GM18520 (cell line): ENCODE measurements around the gene SORL1.
A peak's percentile ranks its signal among the peaks of the same experiment; 100 is the strongest.
"Not testable (repeated sequence)": the region's sequence is repeated elsewhere in the genome, so short reads cannot be mapped to it uniquely, and the experiment has no call there.

Experiments
- ATAC-seq: cut with Tn5 transposase; IDR thresholded peaks from one replicate; pipeline ENCODE4 v1.9.1; 2021; ENCODE audit not compliant: unreplicated experiment

The SORL1 gene

GRCh38 chr11:121451986-121452608 is at the start of gene SORL1:
Gene SORL1 (plus strand): TSS chr11:121452314. CDS start chr11:121452332, 18 bp downstream.
- ATAC-seq = peak; percentile 33

DNA sequence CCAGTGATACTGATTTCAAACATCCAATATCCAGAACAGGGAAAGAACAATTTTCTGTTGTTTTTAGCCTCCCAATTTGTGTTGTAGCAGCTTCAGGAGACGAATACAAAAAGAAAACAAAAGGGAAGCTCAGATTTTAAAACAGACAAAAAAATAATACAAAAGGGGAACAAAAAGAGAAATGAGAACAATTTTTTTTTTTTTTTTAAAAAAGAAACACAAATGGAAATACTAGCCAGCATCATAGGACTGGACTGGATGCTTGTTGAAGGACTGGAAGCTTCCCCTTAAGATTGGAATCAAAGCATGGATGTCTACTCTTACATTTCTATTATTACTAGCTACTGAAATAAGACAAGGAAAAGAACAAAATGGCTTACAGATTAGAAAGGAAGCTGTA is 46.5 kb upstream of the SORL1 start:
- no peak for ATAC-seq

DNA sequence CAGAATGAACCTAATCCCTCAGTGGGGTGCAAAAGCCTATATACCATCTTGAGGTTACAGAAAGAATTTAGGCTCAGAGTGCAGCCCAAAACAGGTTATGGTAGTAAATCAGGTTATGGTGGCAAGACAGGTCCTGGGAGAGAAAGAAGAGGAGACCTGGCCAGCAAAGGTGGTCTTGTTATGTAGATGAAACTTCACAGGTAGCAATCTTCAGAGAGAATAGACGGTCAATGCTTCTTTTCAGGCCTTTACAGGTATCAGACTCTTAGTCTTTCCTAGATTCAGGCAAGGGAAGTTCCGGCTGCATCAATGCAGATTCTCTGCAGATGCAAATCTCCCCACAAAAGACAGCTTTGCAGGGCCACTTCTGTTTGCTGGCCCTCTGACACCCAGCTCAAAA is 45.8 kb upstream of the SORL1 start:
- ATAC-seq = no peak

DNA sequence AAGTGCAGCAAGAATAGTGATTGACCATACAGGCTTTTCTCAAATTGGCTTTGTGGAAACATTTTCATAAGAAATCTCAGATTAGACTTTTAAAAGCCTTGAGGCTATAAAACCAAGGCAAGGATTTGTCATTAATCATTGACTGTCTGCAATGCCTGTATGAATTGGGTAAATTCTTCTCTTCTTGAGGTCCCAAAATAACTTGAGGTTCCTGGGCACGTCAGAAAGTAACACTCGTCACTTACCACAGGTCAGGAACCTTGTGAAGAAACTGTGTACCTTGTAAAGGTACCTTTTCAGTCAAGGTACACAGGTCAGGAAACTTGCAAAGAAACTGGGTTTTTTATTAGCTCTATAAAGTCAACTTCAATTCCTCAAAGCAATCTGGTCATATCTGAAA is 43.3 kb upstream of the SORL1 start:
- no peak for ATAC-seq

GRCh38 chr11:121410041-121410440 is 42.1 kb upstream of the SORL1 start:
- not testable (repeated sequence) for ATAC-seq

DNA sequence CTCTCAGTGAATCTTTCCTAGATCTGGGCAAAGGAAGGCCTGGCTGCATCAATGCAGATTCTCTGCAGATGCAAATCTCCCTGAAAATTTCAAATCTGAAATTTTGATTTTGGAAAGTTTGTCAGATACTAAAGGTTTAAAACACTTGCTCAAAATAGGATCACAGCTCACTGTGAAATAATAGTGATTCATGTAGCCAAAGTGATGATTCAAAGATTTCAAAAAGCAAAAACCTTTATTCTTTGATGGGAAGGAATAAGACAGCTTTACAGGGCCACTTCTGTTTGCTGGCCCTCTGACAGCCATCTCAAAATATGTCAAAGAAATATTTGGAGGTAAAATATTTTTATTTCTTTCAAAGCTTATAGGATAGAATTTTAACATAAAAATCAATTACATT is 40.8 kb upstream of the SORL1 start:
- ATAC-seq = not testable (repeated sequence)

DNA sequence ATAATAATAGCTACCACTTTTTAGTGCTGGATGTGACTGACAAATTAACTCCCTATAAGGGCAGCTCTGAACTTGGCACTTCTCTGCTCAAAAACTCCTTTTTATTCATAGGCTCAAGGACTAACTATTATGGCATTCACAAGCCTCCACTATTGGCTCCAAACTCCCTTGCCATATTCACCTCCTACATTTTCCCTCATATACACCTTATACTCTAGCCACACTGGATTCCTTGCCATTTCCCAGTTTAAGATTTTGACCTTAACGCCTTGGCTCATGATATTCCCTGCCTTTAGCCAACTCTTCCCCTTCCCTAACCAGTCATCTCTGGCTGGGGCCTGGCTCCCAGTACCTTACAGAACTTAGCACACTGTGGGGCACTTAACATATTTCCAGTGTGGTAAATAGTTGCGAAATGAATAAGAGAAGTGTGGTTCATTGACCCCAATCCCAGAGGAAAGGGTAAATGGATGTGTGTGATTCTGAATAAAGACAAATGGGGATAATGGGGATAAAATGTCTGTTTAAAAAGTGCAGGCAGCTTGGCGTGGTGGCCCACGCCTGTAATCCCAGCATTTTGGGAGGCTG is 40.0 kb upstream of the SORL1 start:
- no peak for ATAC-seq

- no peak for ATAC-seq
Measured at GRCh38 chr11:121412711-121413415, 39.3 kb upstream of the SORL1 start.

DNA sequence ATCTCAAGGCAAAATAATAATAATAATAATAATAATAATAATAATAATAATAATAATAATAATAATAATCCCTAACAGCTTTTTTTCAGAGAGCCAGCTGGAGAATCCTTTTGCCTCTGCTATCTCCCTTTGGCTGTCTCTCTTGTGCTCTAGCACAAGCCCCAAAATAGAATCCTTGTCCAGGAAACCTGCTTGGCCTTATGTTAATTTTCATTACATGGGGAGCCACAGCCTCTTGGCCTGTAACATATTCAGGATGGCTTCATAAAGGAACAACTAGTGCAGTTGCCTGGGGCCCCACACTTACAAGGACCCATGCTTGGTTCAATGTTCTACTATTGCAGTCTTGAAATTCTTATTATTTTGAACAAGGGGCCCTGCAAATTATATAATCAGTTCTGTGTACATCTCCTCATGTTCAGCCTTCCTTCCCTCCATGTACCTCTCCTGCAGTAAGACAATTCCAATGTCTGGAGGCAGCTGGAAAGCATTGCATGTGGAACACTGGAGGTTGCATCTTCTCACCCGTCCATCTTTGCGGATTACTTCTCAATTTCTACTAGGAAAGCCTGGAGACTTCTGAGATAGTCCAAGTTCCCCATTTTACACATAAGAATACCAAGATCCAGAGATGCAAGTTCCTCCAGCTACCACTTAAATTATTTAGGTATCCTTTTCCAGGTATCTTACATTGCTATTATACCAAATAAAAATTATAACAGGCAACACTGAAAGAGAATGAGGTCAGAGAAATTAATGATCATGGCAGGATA is 37.8 kb upstream of the SORL1 start:
- no peak for ATAC-seq

GRCh38 chr11:121415856-121416255 is 36.3 kb upstream of the SORL1 start:
- ATAC-seq = no peak

DNA sequence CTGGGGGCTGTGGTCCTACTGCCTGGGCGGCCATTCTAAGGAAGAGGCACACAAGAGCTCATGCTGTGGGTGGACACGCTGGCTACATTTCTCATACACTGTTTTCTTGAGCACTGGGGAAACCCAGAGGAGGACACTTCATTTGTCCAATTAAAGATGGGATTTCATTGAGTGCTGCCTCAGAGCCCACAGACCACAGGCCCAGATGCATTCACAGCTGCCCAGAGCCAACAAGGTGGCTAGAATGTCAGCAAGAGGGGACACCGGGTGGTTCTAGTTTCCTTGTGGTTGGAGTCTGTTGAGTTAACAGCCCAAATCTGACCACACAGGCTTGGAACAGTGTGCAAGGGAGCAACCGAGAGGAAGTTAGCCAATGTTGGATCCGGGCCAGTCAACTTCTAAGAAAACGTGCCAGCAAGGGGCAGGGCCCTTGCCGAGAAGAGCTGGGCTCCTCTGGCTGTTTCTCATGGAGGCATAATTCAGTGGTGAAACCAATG is 35.0 kb upstream of the SORL1 start:
- ATAC-seq = no peak

DNA sequence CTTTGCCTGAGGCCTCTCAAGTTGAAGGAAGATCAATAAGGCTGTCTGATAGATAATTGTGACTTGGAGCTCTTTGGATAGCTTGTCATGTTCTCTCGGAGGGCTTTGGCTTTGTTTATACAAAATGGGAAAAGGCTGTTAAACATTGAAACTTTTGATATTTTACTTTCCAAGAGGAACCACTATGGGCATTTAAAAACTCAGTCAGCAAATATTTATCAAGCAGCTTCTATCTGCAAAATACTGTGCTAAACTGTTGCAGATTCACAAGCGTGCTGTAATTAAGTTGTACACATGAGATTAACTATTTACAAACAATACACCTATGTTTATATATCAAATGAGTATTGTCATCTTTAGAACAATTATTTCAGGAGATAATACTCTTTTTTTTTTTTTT is 34.5 kb upstream of the SORL1 start:
- ATAC-seq = no peak

DNA sequence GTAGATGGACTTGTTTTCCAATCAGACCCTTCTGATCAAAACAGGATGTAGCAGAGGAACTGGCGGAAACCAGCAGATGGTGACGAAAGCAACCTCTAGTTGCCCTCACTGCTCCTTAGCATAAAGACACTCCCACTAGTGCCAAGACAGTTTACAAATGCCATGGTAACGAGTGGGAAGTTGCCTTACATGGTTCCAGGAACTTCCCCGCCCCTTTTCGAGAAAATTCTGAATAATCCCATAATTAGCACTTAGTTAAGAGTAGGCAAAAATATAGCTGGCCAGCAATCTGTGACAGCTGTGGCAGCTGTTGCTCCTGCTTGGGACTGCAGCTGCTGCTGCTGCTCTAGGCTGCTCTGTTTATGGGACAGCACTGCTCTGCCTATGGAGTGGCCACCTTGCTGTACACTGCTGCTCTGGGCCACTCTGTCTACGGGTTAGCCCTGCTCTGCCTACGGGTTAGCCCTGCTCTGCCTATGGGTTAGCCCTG is 33.4 kb upstream of the SORL1 start:
- ATAC-seq = no peak

- no peak for ATAC-seq
Measured at GRCh38 chr11:121419836-121420235, 32.3 kb upstream of the SORL1 start.

GRCh38 chr11:121420398-121420797 is 31.7 kb upstream of the SORL1 start:
- no peak for ATAC-seq

- peak; percentile 39 for ATAC-seq
Measured at GRCh38 chr11:121421149-121421901, 30.8 kb upstream of the SORL1 start.

DNA sequence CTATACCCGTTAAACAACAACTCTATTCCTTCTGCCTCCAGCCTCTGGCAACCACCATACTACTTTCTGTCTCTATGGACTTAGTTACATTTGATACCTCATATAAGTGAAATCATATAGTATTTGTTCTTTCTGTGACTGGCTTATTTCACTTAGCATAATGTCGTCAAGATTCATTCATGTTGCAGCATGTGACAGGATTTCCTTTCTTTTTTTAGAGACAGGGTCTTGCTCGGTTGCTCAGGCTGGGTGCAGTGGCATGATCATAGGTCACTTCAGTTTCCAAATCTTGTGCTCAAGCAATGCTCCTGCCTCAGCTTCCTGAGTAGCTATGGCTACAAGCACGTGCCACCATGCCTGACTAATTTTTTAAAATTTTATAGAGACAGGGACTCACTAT is 29.4 kb upstream of the SORL1 start:
- no peak for ATAC-seq

DNA sequence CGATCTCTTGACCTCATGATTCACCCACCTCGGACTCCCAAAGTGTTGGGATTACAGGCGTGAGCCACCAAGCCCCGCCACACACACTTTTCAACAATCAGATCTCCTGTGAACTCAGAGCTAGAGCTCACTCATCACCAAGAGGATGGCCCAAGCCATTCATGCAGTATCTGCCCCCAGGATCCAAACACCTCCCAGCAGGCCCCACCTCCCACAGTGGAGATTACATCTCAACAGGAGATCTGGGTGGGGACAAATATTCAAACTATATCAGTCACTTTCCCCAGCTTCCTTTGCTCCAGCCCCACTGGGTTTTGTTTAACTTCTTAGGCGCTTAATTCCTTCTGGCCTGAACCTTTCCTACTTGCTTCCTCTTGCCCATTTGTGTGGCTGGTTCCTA is 26.3 kb upstream of the SORL1 start:
- ATAC-seq = no peak

- ATAC-seq = no peak
Measured at GRCh38 chr11:121426476-121427399, 25.4 kb upstream of the SORL1 start.

DNA sequence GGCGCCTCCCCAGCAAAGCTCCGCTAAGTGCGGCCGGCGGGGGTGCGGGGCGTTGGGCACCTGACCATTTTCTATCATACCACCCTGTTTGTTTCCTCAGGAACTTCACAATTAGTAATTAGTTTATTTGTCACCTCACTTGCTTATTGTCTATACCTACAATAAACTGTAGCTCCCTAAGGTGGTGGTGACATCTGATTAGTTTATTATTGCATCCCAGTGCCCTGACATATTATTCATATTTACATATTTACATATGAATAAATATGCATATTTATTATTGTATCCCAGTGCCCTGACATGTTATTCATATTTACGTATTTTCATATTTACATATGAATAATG is 24.7 kb upstream of the SORL1 start:
- no peak for ATAC-seq
